ENCODE measurements around the gene BOK. TPM values are rescaled to one million over a fixed set of nuclear protein-coding genes. Genes with fewer than 3 reads are reported as not detected.

The BOK gene
- total RNA-seq, 1 experiment from 2014 or later, result 33.9 TPM

- WGBS (ENCODE audit: extremely low coverage, insufficient read length, low lambda C conversion rate), result no CpG with 5 or more reads among the region's 4 CpGs
- no peaks in the 10 kb centered on the region for H4K20me1 ChIP-seq (ENCODE audit: control insufficient read depth, insufficient read depth, insufficient read length)
- H3K4me1 Mint-ChIP-seq, result peaks cover 7 to 11% of the 10 kb centered on the region in 2 experiments
- H2BK5ac ChIP-seq (ENCODE audit: insufficient read length, low read length), result no peak overlapping the region
- DNase-seq, result no peak
- H3K56ac ChIP-seq (ENCODE audit: insufficient read length, low read depth, low read length), result no peak overlapping the region
- H3K27ac Mint-ChIP-seq, result 0 out of 7 replicates have a peak overlapping the region, but pooled peaks of 1 of the 3 experiments have one; percentile 30
- no peak overlapping the region for H2BK20ac ChIP-seq (ENCODE audit: low read depth, low read length, poor library complexity, severe bottlenecking)
- H3K79me2 ChIP-seq (ENCODE audit: insufficient read depth, low read length), result no peaks in the 10 kb centered on the region
- H4K5ac ChIP-seq (ENCODE audit: insufficient read length, low read depth, low read length), result no peak overlapping the region
- H3K27me3 Mint-ChIP-seq (ENCODE audit: low read depth), result no peaks in the 10 kb centered on the region; the same call in 1 of the 2 replicates
- TF ChIP-seq CTCF (conservative IDR thresholded peaks at IDR 0.05), result no peak
- no peak overlapping the region for H2AFZ ChIP-seq (ENCODE audit: low read length)
- H2AK5ac ChIP-seq (ENCODE audit: insufficient read length, low read length), result no peak overlapping the region
- H4K8ac ChIP-seq (replicated peaks; ENCODE audit: insufficient read length, low read depth, low read length), result no peak overlapping the region
- H3K4me2 ChIP-seq (ENCODE audit: insufficient read depth, insufficient read length, low read length), result no peak overlapping the region
- no peak overlapping the region for H3K27ac ChIP-seq (ENCODE audit: insufficient read length, low read depth, low read length)
- H3K36me3 Mint-ChIP-seq (ENCODE audit: insufficient read depth in 1 of 3, low read depth in 3 of 3), result peaks cover 52 to 78% (median 69%) of the 10 kb centered on the region in 3 experiments
- no peak overlapping the region for H3K18ac ChIP-seq (ENCODE audit: insufficient read length, low read depth, low read length)
- no peak overlapping the region for H3K4me3 Mint-ChIP-seq
- no peaks in the 10 kb centered on the region; the same call in 1 of the 2 replicates for H3K4me1 ChIP-seq (ENCODE audit: insufficient read depth, low read length)
- no peaks in the 10 kb centered on the region for H3K23me2 ChIP-seq (ENCODE audit: insufficient read length, low read depth, low read length, poor library complexity, severe bottlenecking)
- H3K14ac ChIP-seq (ENCODE audit: insufficient read depth, low read length), result no peak overlapping the region
- no peak overlapping the region for H2BK12ac ChIP-seq (ENCODE audit: insufficient read length, low read depth, low read length)
- H3K4ac ChIP-seq (ENCODE audit: low read depth, low read length), result no peak overlapping the region
- H3K79me1 ChIP-seq (ENCODE audit: insufficient read depth, low read depth, low read length, poor library complexity, severe bottlenecking), result no peaks in the 10 kb centered on the region
- no peaks in the 10 kb centered on the region for H3K27me3 ChIP-seq (ENCODE audit: insufficient read depth, low read length)
- H4K91ac ChIP-seq (ENCODE audit: insufficient read length, low read depth, low read length), result no peak overlapping the region
- H2BK15ac ChIP-seq (ENCODE audit: low read depth, low read length), result no peak overlapping the region
- no peak overlapping the region for H3K9ac ChIP-seq (ENCODE audit: extremely low read depth, insufficient read length, low read length)
- peaks cover 54 to 55% of the 10 kb centered on the region in 2 experiments for H3K9me3 Mint-ChIP-seq
- H3K23ac ChIP-seq (ENCODE audit: insufficient read length, low read depth, low read length), result no peak overlapping the region
- H3K9me3 ChIP-seq (ENCODE audit: control insufficient read depth, low read depth, low read length), result peaks cover 17% of the 10 kb centered on the region
- no peak overlapping the region for H3T11ph ChIP-seq (ENCODE audit: low read length)
- no peak overlapping the region for H2BK120ac ChIP-seq (ENCODE audit: low read depth, low read length, poor library complexity, severe bottlenecking)
Measured at GRCh38 chr2:241582806-241583205, 24.3 kb downstream of the BOK start.
